AG10803 (cell line): ENCODE measurements around the gene HOXC4.

Experiments
- DNase-seq: peaks from one replicate; pipeline ENCODE4 v3.0.0; 2010; ENCODE audit warnings: low read depth
- H3K4me3 ChIP-seq: 2 replicates; pipeline ENCODE4 v1.5.1; 2011; ENCODE audit warnings: mild to moderate bottlenecking, low read length, control low read depth
- TF ChIP-seq, protein P1 (sequence below): conservative IDR thresholded peaks from 2 replicates; pipeline ENCODE4 v1.5.1; 2011; ENCODE audit warnings: mild to moderate bottlenecking, low read length, control low read depth, inconsistent platforms

Gene HOXC4

GRCh38 chr12:54053751-54054741, at the start of gene HOXC4:
Gene HOXC4 (plus strand): TSS chr12:54053835. CDS start chr12:54053923, 88 bp downstream.
- no peak for DNase-seq
- TF ChIP-seq, protein P1, sequence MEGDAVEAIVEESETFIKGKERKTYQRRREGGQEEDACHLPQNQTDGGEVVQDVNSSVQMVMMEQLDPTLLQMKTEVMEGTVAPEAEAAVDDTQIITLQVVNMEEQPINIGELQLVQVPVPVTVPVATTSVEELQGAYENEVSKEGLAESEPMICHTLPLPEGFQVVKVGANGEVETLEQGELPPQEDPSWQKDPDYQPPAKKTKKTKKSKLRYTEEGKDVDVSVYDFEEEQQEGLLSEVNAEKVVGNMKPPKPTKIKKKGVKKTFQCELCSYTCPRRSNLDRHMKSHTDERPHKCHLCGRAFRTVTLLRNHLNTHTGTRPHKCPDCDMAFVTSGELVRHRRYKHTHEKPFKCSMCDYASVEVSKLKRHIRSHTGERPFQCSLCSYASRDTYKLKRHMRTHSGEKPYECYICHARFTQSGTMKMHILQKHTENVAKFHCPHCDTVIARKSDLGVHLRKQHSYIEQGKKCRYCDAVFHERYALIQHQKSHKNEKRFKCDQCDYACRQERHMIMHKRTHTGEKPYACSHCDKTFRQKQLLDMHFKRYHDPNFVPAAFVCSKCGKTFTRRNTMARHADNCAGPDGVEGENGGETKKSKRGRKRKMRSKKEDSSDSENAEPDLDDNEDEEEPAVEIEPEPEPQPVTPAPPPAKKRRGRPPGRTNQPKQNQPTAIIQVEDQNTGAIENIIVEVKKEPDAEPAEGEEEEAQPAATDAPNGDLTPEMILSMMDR, result no peak
- H3K4me3 ChIP-seq, result no peak within 1 kb of the TSS

- peak; percentile 56 for DNase-seq
- TF ChIP-seq, protein P1, result peak; percentile 33
- peak overlapping the region; percentile 98 for H3K4me3 ChIP-seq
Measured at GRCh38 chr12:54004063-54004840, 49.4 kb upstream of the HOXC4 start.

DNA sequence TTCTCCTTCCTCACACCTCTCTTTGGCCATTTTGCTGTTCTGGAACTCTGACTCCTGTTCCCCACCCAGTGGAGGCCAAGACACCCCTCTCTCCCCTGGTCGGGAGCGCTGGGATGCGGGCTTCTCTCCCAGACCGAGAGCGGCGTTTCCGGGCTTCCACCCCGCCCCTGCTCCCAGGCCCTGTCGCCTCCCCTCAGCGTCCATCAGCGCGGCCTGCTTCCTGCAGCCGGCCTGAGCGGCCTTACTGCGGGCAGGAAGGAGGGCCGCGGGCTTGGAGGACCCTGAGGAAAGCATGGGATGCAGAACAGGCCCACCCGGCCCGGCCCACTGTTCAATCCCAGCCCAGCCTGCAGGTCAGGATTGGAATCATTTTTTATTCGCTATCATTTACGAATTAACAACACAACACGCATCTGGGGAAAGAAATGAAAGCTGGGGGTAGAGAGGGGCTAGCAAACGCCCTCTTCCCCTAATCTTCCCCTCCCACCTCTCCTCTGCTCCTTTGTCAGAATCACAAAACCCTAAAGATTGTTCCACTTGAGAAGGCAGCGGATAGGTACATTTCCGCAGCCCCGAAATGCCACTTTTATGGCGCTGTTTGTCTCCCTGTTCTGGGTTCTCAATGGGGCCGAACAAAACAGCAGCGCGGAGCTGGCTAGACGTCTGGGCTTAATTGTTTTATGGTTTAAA, 48.6 kb upstream of the HOXC4 start:
- DNase-seq, result peak; percentile 74
- TF ChIP-seq, protein P1, result no peak; the same call in 1 of the 2 replicates
- H3K4me3 ChIP-seq, result peak overlapping the region; percentile 98

DNA sequence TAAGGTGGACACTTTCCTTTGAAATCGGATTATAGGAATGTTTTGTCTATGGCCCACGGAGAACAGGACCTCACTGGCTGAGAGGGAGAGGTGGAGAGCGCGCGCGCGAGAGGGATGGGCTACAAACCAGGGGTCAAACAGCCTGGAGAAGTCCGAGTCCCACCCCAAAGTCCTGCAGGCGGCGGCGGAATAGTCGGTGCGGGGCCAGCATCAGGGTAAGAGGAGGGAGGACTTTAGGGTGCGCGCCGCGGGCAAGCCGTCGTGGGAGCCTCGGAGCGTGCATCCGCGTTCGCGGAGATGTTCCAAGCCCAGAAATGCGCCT, 48.1 kb upstream of the HOXC4 start:
- peak overlapping the region; percentile 98 for H3K4me3 ChIP-seq
- TF ChIP-seq, protein P1, result no peak
- DNase-seq, result no peak

GRCh38 chr12:54005853-54006558, 47.6 kb upstream of the HOXC4 start:
- TF ChIP-seq, protein P1, result peak; percentile 77
- peak overlapping the region; percentile 98 for H3K4me3 ChIP-seq
- DNase-seq, result peak; percentile 87

- TF ChIP-seq, protein P1, result no peak
- peak; percentile 57 for DNase-seq
- peak overlapping the region; percentile 98 for H3K4me3 ChIP-seq
Measured at GRCh38 chr12:54006559-54007220, 46.9 kb upstream of the HOXC4 start.
